HepG2 (cell line): Measurements from ENCODE around the gene EMC10. TPM values are rescaled to one million over a fixed set of nuclear protein-coding genes. Genes with fewer than 3 reads are reported as not detected.
A peak's percentile ranks its signal among the peaks of the same experiment; 100 is the strongest.

Source experiments
- BHLHE40 ChIP-seq: IDR thresholded peaks from 2 replicates; pipeline ENCODE4 v1.6.1; 2011; ENCODE audit warnings: low read length, improper control_type of control experiment
- CENPX ChIP-seq: sonication (generic); formaldehyde crosslinking; IDR thresholded peaks from 2 replicates; pipeline ENCODE4 v1.9.0; 2021; ENCODE audit warnings: mild to moderate bottlenecking, missing genetic modification reagents, moderate library complexity
- FOXK1 ChIP-seq: sonication (generic); formaldehyde crosslinking; IDR thresholded peaks from 2 replicates; pipeline ENCODE4 v1.4.0; 2020; ENCODE audit warnings: low read depth, missing genetic modification reagents, borderline replicate concordance
- IRF2 ChIP-seq: IDR thresholded peaks from 2 replicates; pipeline ENCODE4 v1.6.1; 2018; ENCODE audit warnings: missing genetic modification reagents, missing compliant biosample characterization
- MATR3 ChIP-seq: sonication (generic); formaldehyde crosslinking; IDR thresholded peaks from 2 replicates; pipeline ENCODE4 v1.4.0; 2020; ENCODE audit warnings: missing genetic modification reagents
- NFE2 ChIP-seq: sonication (generic); formaldehyde crosslinking; IDR thresholded peaks from 2 replicates; pipeline ENCODE4 v1.4.0; 2020; ENCODE audit warnings: missing genetic modification reagents
- NONO ChIP-seq, 2 experiments: fragments of 450-650 bp in 1 of 2; sonication (generic) in 1 of 2; formaldehyde crosslinking in 1 of 2; IDR thresholded peaks in 1 of 2; conservative IDR thresholded peaks in 1 of 2; 2 replicates each; pipeline versions ENCODE4 v1.6.1 to v1.8.0; 2017 to 2022; ENCODE audit warnings: mild to moderate bottlenecking in 1 of 2, missing genetic modification reagents in 1 of 2, moderate library complexity in 1 of 2
- ONECUT2 ChIP-seq: sonication (generic); formaldehyde crosslinking; IDR thresholded peaks from 2 replicates; pipeline ENCODE4 v1.4.0; 2020; ENCODE audit warnings: missing genetic modification reagents
- PAF1 ChIP-seq: IDR thresholded peaks from 2 replicates; pipeline ENCODE4 v1.6.1; 2016; ENCODE audit warnings: missing genetic modification reagents, missing compliant biosample characterization
- PCBP2 ChIP-seq: fragments of 200-400 bp; formaldehyde crosslinking; optimal IDR thresholded peaks from 2 replicates; pipeline ENCODE3; 2018; ENCODE audit warnings: low read length, low read depth; ENCODE audit not compliant: poor library complexity, severe bottlenecking
- POLR2A ChIP-seq, 2 experiments: IDR thresholded peaks; 2 replicates each; pipeline ENCODE4 v1.6.1; 2011; ENCODE audit warnings: low read depth in 2 of 2, low read length in 2 of 2, mild to moderate bottlenecking in 1 of 2, moderate library complexity in 1 of 2; ENCODE audit not compliant: insufficient read depth in 1 of 2
- POLR2AphosphoS2 ChIP-seq: IDR thresholded peaks from 2 replicates; pipeline ENCODE4 v1.6.1; 2011; ENCODE audit warnings: low read depth, low read length, improper control_type of control experiment
- RFXAP ChIP-seq: sonication (generic); formaldehyde crosslinking; IDR thresholded peaks from 2 replicates; pipeline ENCODE4 v1.4.0; 2020; ENCODE audit warnings: missing genetic modification reagents, borderline replicate concordance
- SIX1 ChIP-seq: sonication (generic); formaldehyde crosslinking; IDR thresholded peaks from 2 replicates; pipeline ENCODE4 v1.4.0; 2020; ENCODE audit warnings: missing genetic modification reagents, borderline replicate concordance
- SSRP1 ChIP-seq: IDR thresholded peaks from 2 replicates; pipeline ENCODE4 v1.6.1; 2016; ENCODE audit warnings: control low read depth
- ZFP62 ChIP-seq: sonication (generic); formaldehyde crosslinking; IDR thresholded peaks from 2 replicates; pipeline ENCODE4 v1.4.0; 2020; ENCODE audit warnings: missing genetic modification reagents
- ZNF264 ChIP-seq: sonication (generic); formaldehyde crosslinking; IDR thresholded peaks from 2 replicates; pipeline ENCODE4 v1.4.0; 2020; ENCODE audit warnings: missing genetic modification reagents
- ZNF317 ChIP-seq: sonication (generic); formaldehyde crosslinking; IDR thresholded peaks from 2 replicates; pipeline ENCODE4 v1.5.0; 2020; ENCODE audit warnings: mild to moderate bottlenecking, missing genetic modification reagents
- ZNF33B ChIP-seq: sonication (generic); formaldehyde crosslinking; IDR thresholded peaks from 2 replicates; pipeline ENCODE4 v1.5.1; 2020; ENCODE audit warnings: mild to moderate bottlenecking, missing genetic modification reagents
- ZNF841 ChIP-seq: sonication (generic); formaldehyde crosslinking; IDR thresholded peaks from 2 replicates; pipeline ENCODE4 v1.8.1; 2023; ENCODE audit warnings: missing genetic modification reagents, borderline replicate concordance
- ZSCAN29 ChIP-seq: sonication (generic); formaldehyde crosslinking; conservative IDR thresholded peaks from 2 replicates; pipeline ENCODE4 v1.4.0; 2020; ENCODE audit warnings: mild to moderate bottlenecking, missing genetic modification reagents
- polyA plus RNA-seq, 8 experiments: library from polyadenylated mRNA; depleted of rRNA in 3 of 8; stranded (reverse) in 7 of 8; unstranded in 1 of 8; fragments of >200 nt; fragmentation: Illumina TruSeq in 4 of 8; extraction: Trizol in 4 of 8; gene quantifications; 2 replicates each; pipeline versions ENCODE4 v1.2.1 to v1.2.3, GENCODE V29; 2011 to 2016; ENCODE audit warnings: low read depth in 4 of 8, missing spikeins in 1 of 8, mixed read lengths in 1 of 8; ENCODE audit not compliant: insufficient read depth in 1 of 8
- total RNA-seq, 5 experiments: library from RNA; depleted of rRNA; stranded (reverse); fragments of >200 nt; fragmentation: Illumina TruSeq; extraction: Trizol; gene quantifications; 2 replicates each; pipeline ENCODE4 v1.2.3, GENCODE V29; 2016; ENCODE audit warnings: low read depth in 1 of 5
- TF ChIP-seq, protein P1 (sequence below): sonication (generic); formaldehyde crosslinking; IDR thresholded peaks from 2 replicates; pipeline ENCODE4 v1.9.0; 2022; ENCODE audit warnings: low read depth, missing genetic modification reagents
- TF ChIP-seq, protein P2 (sequence below): sonication (generic); formaldehyde crosslinking; IDR thresholded peaks from 2 replicates; pipeline ENCODE4 v1.5.0; 2020; ENCODE audit warnings: missing genetic modification reagents
- TF ChIP-seq, protein P3 (sequence below): sonication (generic); formaldehyde crosslinking; conservative IDR thresholded peaks from 2 replicates; pipeline ENCODE4 v1.4.0; 2020; ENCODE audit warnings: missing genetic modification reagents
- TF ChIP-seq, protein P4 (sequence below): sonication (generic); formaldehyde crosslinking; IDR thresholded peaks from 2 replicates; pipeline ENCODE4 v1.8.0; 2022; ENCODE audit warnings: missing genetic modification reagents, low read depth, mild to moderate bottlenecking, borderline replicate concordance
- TF ChIP-seq, protein P5 (sequence below): sonication (generic); formaldehyde crosslinking; IDR thresholded peaks from 2 replicates; pipeline ENCODE4 v1.9.0; 2021; ENCODE audit warnings: missing genetic modification reagents, mild to moderate bottlenecking, borderline replicate concordance

Gene EMC10
- total and polyA plus RNA-seq, 2 of the 13 experiments (the other 11 are each of a cell fraction or from before 2014, with no cell fraction given), result not detected

DNA sequence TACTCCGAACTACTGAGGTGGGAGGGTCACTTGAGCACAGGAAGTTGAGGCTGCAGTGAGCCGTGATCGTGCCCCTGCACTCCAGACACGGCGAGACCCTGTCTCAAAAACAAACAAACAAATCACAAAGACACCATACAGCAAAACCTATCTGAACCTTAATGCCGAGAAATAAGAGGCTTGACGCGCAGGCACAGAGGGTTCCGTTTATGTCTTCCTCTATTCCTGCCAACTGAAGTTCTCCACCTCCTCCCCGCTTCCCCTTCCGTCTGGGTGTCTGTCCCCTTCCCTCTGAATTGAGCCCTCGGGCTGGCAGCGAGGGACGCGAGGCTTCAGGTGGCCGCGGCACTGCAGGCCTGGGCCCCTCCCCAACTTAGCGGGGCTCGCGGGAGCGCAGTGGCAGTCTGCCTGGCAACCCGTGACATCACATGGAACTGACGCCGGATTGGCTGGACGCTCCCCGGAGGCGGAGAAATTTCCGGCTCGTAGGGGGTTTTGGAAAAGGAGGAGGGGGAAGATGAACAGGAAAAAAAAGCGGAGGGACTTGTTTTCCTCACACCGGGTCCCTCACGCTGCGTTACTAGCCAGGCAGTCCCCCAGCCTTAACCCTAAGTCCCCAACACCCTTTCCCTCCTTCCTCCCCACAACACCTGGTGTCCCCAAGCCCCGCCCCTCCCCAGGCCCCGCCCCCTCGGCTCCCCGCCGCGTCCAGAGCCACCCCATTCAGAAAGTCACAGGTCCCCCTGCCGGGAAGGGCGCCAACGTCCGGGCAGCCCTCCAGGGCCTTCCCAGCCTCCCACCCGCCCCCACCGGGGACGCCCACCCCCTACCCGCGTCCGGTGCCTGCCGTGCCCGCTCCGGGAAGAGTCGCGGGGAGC is 44.7 kb upstream of the EMC10 start (continued):
- TF ChIP-seq BHLHE40 (peak; percentile 56), ZNF317 (CRISPR knock-in tag) (no peak), ZSCAN29 (CRISPR knock-in tag) (no peak), NONO (IDR thresholded peaks at IDR 0.05) (no peak), NONO (CRISPR knock-in tag; conservative IDR thresholded peaks at IDR 0.05) (no peak), ZNF33B (CRISPR knock-in tag) (no peak), POLR2AphosphoS2 (no peak), PCBP2 (no peak), FOXK1 (no peak), ZNF264 (no peak), SIX1 (CRISPR knock-in tag) (no peak), RFXAP (CRISPR knock-in tag) (peak; percentile 100), POLR2A (IDR thresholded peaks at IDR 0.05; ENCODE audit: insufficient read depth in 1 of 2, low read depth in 2 of 2, low read length in 2 of 2) (no peak), CENPX (no peak), ZNF841 (CRISPR knock-in tag) (no peak), NFE2 (CRISPR knock-in tag) (no peak), PAF1 (CRISPR knock-in tag) (no peak), MATR3 (no peak), SSRP1 (CRISPR knock-in tag) (no peak), IRF2 (no peak), ONECUT2 (no peak), ZFP62 (CRISPR knock-in tag) (no peak)
- TF ChIP-seq, protein P1, sequence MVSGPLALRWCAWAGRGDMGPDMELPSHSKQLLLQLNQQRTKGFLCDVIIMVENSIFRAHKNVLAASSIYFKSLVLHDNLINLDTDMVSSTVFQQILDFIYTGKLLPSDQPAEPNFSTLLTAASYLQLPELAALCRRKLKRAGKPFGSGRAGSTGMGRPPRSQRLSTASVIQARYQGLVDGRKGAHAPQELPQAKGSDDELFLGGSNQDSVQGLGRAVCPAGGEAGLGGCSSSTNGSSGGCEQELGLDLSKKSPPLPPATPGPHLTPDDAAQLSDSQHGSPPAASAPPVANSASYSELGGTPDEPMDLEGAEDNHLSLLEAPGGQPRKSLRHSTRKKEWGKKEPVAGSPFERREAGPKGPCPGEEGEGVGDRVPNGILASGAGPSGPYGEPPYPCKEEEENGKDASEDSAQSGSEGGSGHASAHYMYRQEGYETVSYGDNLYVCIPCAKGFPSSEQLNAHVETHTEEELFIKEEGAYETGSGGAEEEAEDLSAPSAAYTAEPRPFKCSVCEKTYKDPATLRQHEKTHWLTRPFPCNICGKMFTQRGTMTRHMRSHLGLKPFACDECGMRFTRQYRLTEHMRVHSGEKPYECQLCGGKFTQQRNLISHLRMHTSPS, result no peak
- TF ChIP-seq, protein P2, sequence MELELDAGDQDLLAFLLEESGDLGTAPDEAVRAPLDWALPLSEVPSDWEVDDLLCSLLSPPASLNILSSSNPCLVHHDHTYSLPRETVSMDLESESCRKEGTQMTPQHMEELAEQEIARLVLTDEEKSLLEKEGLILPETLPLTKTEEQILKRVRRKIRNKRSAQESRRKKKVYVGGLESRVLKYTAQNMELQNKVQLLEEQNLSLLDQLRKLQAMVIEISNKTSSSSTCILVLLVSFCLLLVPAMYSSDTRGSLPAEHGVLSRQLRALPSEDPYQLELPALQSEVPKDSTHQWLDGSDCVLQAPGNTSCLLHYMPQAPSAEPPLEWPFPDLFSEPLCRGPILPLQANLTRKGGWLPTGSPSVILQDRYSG (CRISPR knock-in tag), result no peak
- TF ChIP-seq, protein P3, sequence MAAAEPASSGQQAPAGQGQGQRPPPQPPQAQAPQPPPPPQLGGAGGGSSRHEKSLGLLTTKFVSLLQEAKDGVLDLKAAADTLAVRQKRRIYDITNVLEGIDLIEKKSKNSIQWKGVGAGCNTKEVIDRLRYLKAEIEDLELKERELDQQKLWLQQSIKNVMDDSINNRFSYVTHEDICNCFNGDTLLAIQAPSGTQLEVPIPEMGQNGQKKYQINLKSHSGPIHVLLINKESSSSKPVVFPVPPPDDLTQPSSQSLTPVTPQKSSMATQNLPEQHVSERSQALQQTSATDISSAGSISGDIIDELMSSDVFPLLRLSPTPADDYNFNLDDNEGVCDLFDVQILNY (CRISPR knock-in tag), result no peak
- TF ChIP-seq, protein P4, sequence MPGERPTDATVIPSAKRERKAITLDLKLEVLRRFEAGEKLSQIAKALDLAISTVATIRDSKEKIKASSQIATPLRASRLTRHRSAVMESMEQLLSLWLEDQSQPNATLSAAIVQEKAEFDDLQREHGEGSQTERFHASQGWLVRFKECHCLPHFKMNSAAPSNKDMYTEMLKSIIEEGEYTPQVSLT (CRISPR knock-in tag), result no peak
- TF ChIP-seq, protein P5, sequence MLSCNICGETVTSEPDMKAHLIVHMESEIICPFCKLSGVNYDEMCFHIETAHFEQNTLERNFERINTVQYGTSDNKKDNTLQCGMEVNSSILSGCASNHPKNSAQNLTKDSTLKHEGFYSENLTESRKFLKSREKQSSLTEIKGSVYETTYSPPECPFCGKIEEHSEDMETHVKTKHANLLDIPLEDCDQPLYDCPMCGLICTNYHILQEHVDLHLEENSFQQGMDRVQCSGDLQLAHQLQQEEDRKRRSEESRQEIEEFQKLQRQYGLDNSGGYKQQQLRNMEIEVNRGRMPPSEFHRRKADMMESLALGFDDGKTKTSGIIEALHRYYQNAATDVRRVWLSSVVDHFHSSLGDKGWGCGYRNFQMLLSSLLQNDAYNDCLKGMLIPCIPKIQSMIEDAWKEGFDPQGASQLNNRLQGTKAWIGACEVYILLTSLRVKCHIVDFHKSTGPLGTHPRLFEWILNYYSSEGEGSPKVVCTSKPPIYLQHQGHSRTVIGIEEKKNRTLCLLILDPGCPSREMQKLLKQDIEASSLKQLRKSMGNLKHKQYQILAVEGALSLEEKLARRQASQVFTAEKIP (CRISPR knock-in tag), result no peak
